H1 (cell line): ENCODE data around the gene NRXN3. TPM values are rescaled to one million over a fixed set of nuclear protein-coding genes. Genes with fewer than 3 reads are reported as not detected.

Source experiments
- CTCF ChIA-PET: fragments of 300-600 bp; sonication (Branson Sonifier 250); formaldehyde crosslinking; loops from one replicate; lab custom pipeline; 2021; ENCODE audit not compliant: partially characterized antibody; lab: Charles Lee
- POLR2A ChIA-PET: fragments of 300-600 bp; sonication (Branson Sonifier 250); formaldehyde crosslinking; loops from one replicate; lab custom pipeline; 2021; ENCODE audit warnings: inconsistent platforms; ENCODE audit not compliant: partially characterized antibody; lab: Charles Lee
- DNase-seq, 2 experiments: peaks; one replicate each; pipeline versions ENCODE4 v3.0.0 to v3.0.0-alpha.2; 2010 to 2022; ENCODE audit warnings: low spot score in 2 of 2, low read depth in 1 of 2, mixed read lengths in 1 of 2
- FAIRE-seq: peaks from 2 replicates; lab custom pipeline; 2011; peaks lifted over from hg19 to GRCh38; lab: Jason Lieb, UNC
- H2AFZ ChIP-seq: 2 replicates; pipeline ENCODE4 v1.8.1; 2012; ENCODE audit warnings: low read length, inconsistent platforms
- H2AK5ac ChIP-seq: 2 replicates; pipeline ENCODE4 v1.6.1; 2013; ENCODE audit warnings: low read depth, low read length
- H2BK120ac ChIP-seq: replicated peaks from 2 replicates; pipeline ENCODE3; 2013; ENCODE audit warnings: low read depth, low read length, inconsistent platforms
- H2BK12ac ChIP-seq: 2 replicates; pipeline ENCODE4 v1.6.1; 2013; ENCODE audit warnings: low read depth, low read length
- H2BK15ac ChIP-seq: 2 replicates; pipeline ENCODE4 v1.6.1; 2013; ENCODE audit warnings: low read length
- H2BK20ac ChIP-seq: 2 replicates; pipeline ENCODE4 v1.6.1; 2013; ENCODE audit warnings: low read length
- H2BK5ac ChIP-seq: 2 replicates; pipeline ENCODE4 v1.6.1; 2013; ENCODE audit warnings: low read depth, low read length
- H3K14ac ChIP-seq: 2 replicates; pipeline ENCODE4 v1.6.1; 2013; ENCODE audit warnings: inconsistent platforms; ENCODE audit not compliant: insufficient read length
- H3K18ac ChIP-seq: 2 replicates; pipeline ENCODE4 v1.6.1; 2013; ENCODE audit warnings: low read length; ENCODE audit errors: extremely low read depth
- H3K23ac ChIP-seq: 2 replicates; pipeline ENCODE4 v1.6.1; 2013; ENCODE audit warnings: inconsistent platforms; ENCODE audit not compliant: insufficient read length
- H3K23me2 ChIP-seq: 2 replicates; pipeline ENCODE4 v1.6.1; 2013; ENCODE audit warnings: low read depth, low read length
- H3K27ac ChIP-seq: 2 replicates; pipeline ENCODE4 v1.6.1; 2011; ENCODE audit warnings: low read depth, low read length, inconsistent platforms
- H3K27me3 ChIP-seq, 4 experiments: replicated peaks in 1 of 4; 1 replicate in 1 of 4; 2 replicates in 3 of 4; pipeline versions ENCODE4 v1.6.1 to v1.8.1; 2011 to 2013; ENCODE audit warnings: low read length in 3 of 4, mild to moderate bottlenecking in 3 of 4, inconsistent platforms in 2 of 4, mixed read lengths in 2 of 4, moderate library complexity in 1 of 4; ENCODE audit not compliant: control insufficient read depth in 3 of 4, insufficient read depth in 3 of 4; ENCODE audit errors: extremely low read depth in 1 of 4
- H3K36me3 ChIP-seq, 4 experiments: 2 replicates each; pipeline versions ENCODE4 v1.6.1 to v1.8.1; 2011 to 2013; ENCODE audit warnings: mild to moderate bottlenecking in 4 of 4, low read length in 3 of 4, moderate library complexity in 2 of 4, control low read depth in 1 of 4, inconsistent platforms in 1 of 4; ENCODE audit not compliant: insufficient read depth in 4 of 4, control insufficient read depth in 2 of 4
- H3K4ac ChIP-seq: replicated peaks from 2 replicates; pipeline ENCODE3; 2013; ENCODE audit warnings: low read length, low read depth, mixed read lengths, inconsistent platforms; ENCODE audit not compliant: insufficient read length
- H3K4me1 ChIP-seq, 4 experiments: replicated peaks in 1 of 4; 1 replicate in 1 of 4; 2 replicates in 3 of 4; pipeline versions ENCODE4 v1.6.1 to v1.8.1; 2011 to 2013; ENCODE audit warnings: low read length in 3 of 4, inconsistent platforms in 2 of 4, mixed read lengths in 1 of 4; ENCODE audit not compliant: insufficient read depth in 4 of 4, control insufficient read depth in 3 of 4
- H3K4me2 ChIP-seq, 2 experiments: 2 replicates each; pipeline versions ENCODE4 v1.6.1 to v1.8.1; 2011 to 2013; ENCODE audit warnings: low read depth in 2 of 2, low read length in 2 of 2, control low read depth in 1 of 2, inconsistent platforms in 1 of 2, mild to moderate bottlenecking in 1 of 2; ENCODE audit not compliant: insufficient read depth in 1 of 2
- H3K4me3 ChIP-seq, 4 experiments: fragments of 200-600, 300-600 bp in 1 of 4; sonication (generic), shearing (Covaris generic), sonication (Bioruptor Twin) in 1 of 4; 2 replicates each; pipeline versions ENCODE4 v1.5.1 to v1.8.1; 2011 to 2016; ENCODE audit warnings: low read length in 4 of 4, low read depth in 3 of 4, control low read depth in 2 of 4, inconsistent platforms in 2 of 4, mild to moderate bottlenecking in 2 of 4, mixed read lengths in 1 of 4, moderate library complexity in 1 of 4; ENCODE audit not compliant: insufficient read depth in 2 of 4; ENCODE audit errors: extremely low read depth in 1 of 4
- H3K56ac ChIP-seq: replicated peaks from 2 replicates; pipeline ENCODE3; 2013; ENCODE audit warnings: low read depth, mild to moderate bottlenecking, mixed read lengths, low read length, inconsistent platforms; ENCODE audit not compliant: insufficient read length
- H3K79me1 ChIP-seq: 2 replicates; pipeline ENCODE4 v1.6.1; 2013; ENCODE audit warnings: low read depth, low read length, control low read depth
- H3K79me2 ChIP-seq, 2 experiments: 2 replicates each; pipeline versions ENCODE4 v1.6.1 to v1.8.1; 2012 to 2013; ENCODE audit warnings: low read length in 2 of 2, mild to moderate bottlenecking in 2 of 2, inconsistent platforms in 1 of 2; ENCODE audit not compliant: insufficient read depth in 2 of 2, control insufficient read depth in 1 of 2
- H3K9ac ChIP-seq, 4 experiments: replicated peaks in 1 of 4; 1 replicate in 1 of 4; 2 replicates in 3 of 4; pipeline versions ENCODE4 v1.6.1 to v1.8.1; 2011 to 2013; ENCODE audit warnings: low read depth in 3 of 4, low read length in 3 of 4, control low read depth in 2 of 4, mild to moderate bottlenecking in 2 of 4, moderate library complexity in 2 of 4, inconsistent platforms in 1 of 4; ENCODE audit errors: extremely low read depth in 1 of 4
- H3K9me3 ChIP-seq, 2 experiments: 2 replicates each; pipeline versions ENCODE4 v1.6.1 to v1.8.1; 2012 to 2013; ENCODE audit warnings: mild to moderate bottlenecking in 2 of 2, moderate library complexity in 2 of 2, control low read depth in 1 of 2, inconsistent platforms in 1 of 2, low read depth in 1 of 2, low read length in 1 of 2, mixed read lengths in 1 of 2; ENCODE audit not compliant: insufficient read depth in 2 of 2
- H4K20me1 ChIP-seq, 2 experiments: replicated peaks in 1 of 2; 2 replicates each; pipeline versions ENCODE3 to v1.8.1; 2011 to 2013; ENCODE audit warnings: inconsistent platforms in 2 of 2, low read length in 2 of 2, mild to moderate bottlenecking in 1 of 2; ENCODE audit not compliant: insufficient read depth in 2 of 2, control insufficient read depth in 1 of 2
- H4K5ac ChIP-seq: 2 replicates; pipeline ENCODE4 v1.6.1; 2013; ENCODE audit warnings: low read length, low read depth, mixed read lengths, inconsistent platforms; ENCODE audit not compliant: insufficient read length
- H4K8ac ChIP-seq: 2 replicates; pipeline ENCODE4 v1.8.0; 2013; ENCODE audit warnings: mild to moderate bottlenecking, moderate library complexity, low read length, inconsistent platforms; ENCODE audit not compliant: insufficient read depth; ENCODE audit errors: extremely low read depth
- H4K91ac ChIP-seq: replicated peaks from 2 replicates; pipeline ENCODE3; 2013; ENCODE audit warnings: low read length, mixed read lengths, inconsistent platforms; ENCODE audit not compliant: insufficient read length
- ASH2L ChIP-seq: fragments of 200-600, 300-600 bp; sonication (generic); IDR thresholded peaks from one replicate; pipeline ENCODE4 v1.7.1; 2017; ENCODE audit warnings: low read length
- GTF2F1 ChIP-seq: IDR thresholded peaks from 2 replicates; pipeline ENCODE4 v1.6.1; 2012; ENCODE audit warnings: low read depth, low read length, improper control_type of control experiment, borderline replicate concordance
- JUN ChIP-seq: IDR thresholded peaks from 2 replicates; pipeline ENCODE4 v1.6.1; 2011; ENCODE audit warnings: low read depth, mild to moderate bottlenecking, improper control_type of control experiment, low read length
- KDM5A ChIP-seq: fragments of 200-600 bp; IDR thresholded peaks from 2 replicates; pipeline ENCODE4 v1.7.1; 2012; ENCODE audit warnings: mild to moderate bottlenecking, low read length, inconsistent platforms, mixed read lengths
- PHF8 ChIP-seq: fragments of 200-600 bp; sonication (generic); conservative IDR thresholded peaks from 2 replicates; pipeline ENCODE4 v1.7.1; 2012; ENCODE audit warnings: low read depth, mild to moderate bottlenecking, inconsistent platforms, low read length, moderate library complexity
- POU5F1 ChIP-seq: IDR thresholded peaks from 2 replicates; pipeline ENCODE4 v1.6.1; 2011; ENCODE audit warnings: low read depth, mild to moderate bottlenecking, low read length, moderate library complexity
- SIN3A ChIP-seq, 2 experiments: IDR thresholded peaks in 1 of 2; conservative IDR thresholded peaks in 1 of 2; 2 replicates each; pipeline ENCODE4 v1.6.1; 2011 to 2012; ENCODE audit warnings: low read length in 2 of 2, improper control_type of control experiment in 1 of 2, low read depth in 1 of 2, mild to moderate bottlenecking in 1 of 2
- TAF7 ChIP-seq: optimal IDR thresholded peaks from 2 replicates; pipeline ENCODE3; 2011; ENCODE audit warnings: low read depth, mild to moderate bottlenecking, inconsistent platforms, low read length, moderate library complexity, borderline replicate concordance
- ZNF274 ChIP-seq: IDR thresholded peaks from 2 replicates; pipeline ENCODE4 v1.7.0; 2012; ENCODE audit warnings: low read length, borderline replicate concordance; ENCODE audit errors: extremely low read depth
- WGBS, 2 experiments: shearing (Covaris generic) in 1 of 2; methylation state at CpG; one replicate each; pipeline versions ENCODE4 v1.1.6 to v1.1.7; 2013 to 2015; ENCODE audit warnings: low lambda C conversion rate in 2 of 2, mixed read lengths in 2 of 2, inconsistent platforms in 1 of 2, low coverage in 1 of 2, missing lambda C conversion rate in 1 of 2; ENCODE audit not compliant: insufficient replicate concordance in 2 of 2, insufficient coverage in 1 of 2, insufficient read length in 1 of 2; ENCODE audit errors: extremely low coverage in 1 of 2, missing lambda C conversion rate in 1 of 2; 5-methylcytosine and 5-hydroxymethylcytosine counted together
- polyA plus RNA-seq, 7 experiments: library from polyadenylated mRNA; depleted of rRNA in 3 of 7; stranded (reverse) in 5 of 7; unstranded in 2 of 7; fragments of >200 nt in 5 of 7; fragments of 200-250 nt in 2 of 7; gene quantifications; 1 replicate in 5 of 7; 2 replicates in 1 of 7; 4 replicates in 1 of 7; pipeline versions ENCODE4 v1.2.1 to v1.2.3, GENCODE V29; 2011 to 2013; ENCODE audit warnings: missing spikeins in 2 of 7, mixed read lengths in 2 of 7
- total RNA-seq: library from RNA; stranded (reverse); fragmentation: NEBNext Ultra II Directional; extraction: Animal tissue kit (Norgen Biotek cat#: 25700); gene quantifications from 2 replicates; pipeline ENCODE4 v1.2.1, GENCODE V29; 2021
- TF ChIP-seq, protein P1 (sequence below): IDR thresholded peaks from 2 replicates; pipeline ENCODE4 v1.6.1; 2012; ENCODE audit warnings: low read length, inconsistent platforms
- TF ChIP-seq, protein P2 (sequence below): IDR thresholded peaks from 2 replicates; pipeline ENCODE4 v1.6.1; 2011; ENCODE audit warnings: low read length, improper control_type of control experiment

The NRXN3 gene
- total and polyA plus RNA-seq, 2 of the 8 experiments (the other 6 are each of a cell fraction or from before 2014, with no cell fraction given), result 2.6 to 4.1 TPM

DNA sequence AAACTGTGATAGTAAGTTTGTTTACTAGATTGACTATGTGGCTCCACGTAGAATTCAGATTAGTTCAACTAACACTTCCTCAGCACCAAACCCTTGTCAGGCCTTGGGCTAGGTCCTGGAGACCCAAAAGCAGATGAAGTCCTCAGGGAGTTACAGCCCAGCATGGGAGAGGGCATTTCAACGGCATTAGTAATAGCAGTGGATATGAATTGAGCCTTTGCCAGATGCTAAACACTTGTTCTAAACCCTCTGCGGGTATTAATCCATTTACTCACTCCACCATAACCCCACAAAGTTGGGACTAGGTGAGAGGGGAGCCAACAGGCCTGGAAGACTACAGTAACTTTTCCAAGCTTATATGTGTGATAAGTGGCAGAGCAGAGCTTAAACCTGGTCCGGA, 1326.5 kb downstream of the NRXN3 start:
- H3K23me2 ChIP-seq, result no peaks in the 10 kb centered on the region
- H4K8ac ChIP-seq, result no peak overlapping the region
- H3K27me3 ChIP-seq, result no peaks in the 10 kb centered on the region
- POLR2A ChIA-PET, result no interaction called here
- no peak overlapping the region for H3K27ac ChIP-seq
- no peak overlapping the region for H3K4ac ChIP-seq
- 93% methylated on average over 4 of the region's 4 CpGs; no CpG with 5 or more reads in 1 of the 2 experiments for WGBS, 2 experiments
- no peaks in the 10 kb centered on the region for H3K79me2 ChIP-seq
- DNase-seq (no peak), FAIRE-seq (no peak)
- CTCF ChIA-PET, result interaction anchor here (0.5 to 1.2 kb wide), 3 partner anchors 10 to 115 kb away, joined by 3 read pairs; no protein-coding TSS in a partner anchor
- H3K4me3 ChIP-seq, result no peak overlapping the region
- H4K91ac ChIP-seq, result no peak overlapping the region
- no peak overlapping the region for H3K14ac ChIP-seq
- no peak overlapping the region for H3K56ac ChIP-seq
- H2BK12ac ChIP-seq, result no peak overlapping the region
- TF ChIP-seq, protein P1, sequence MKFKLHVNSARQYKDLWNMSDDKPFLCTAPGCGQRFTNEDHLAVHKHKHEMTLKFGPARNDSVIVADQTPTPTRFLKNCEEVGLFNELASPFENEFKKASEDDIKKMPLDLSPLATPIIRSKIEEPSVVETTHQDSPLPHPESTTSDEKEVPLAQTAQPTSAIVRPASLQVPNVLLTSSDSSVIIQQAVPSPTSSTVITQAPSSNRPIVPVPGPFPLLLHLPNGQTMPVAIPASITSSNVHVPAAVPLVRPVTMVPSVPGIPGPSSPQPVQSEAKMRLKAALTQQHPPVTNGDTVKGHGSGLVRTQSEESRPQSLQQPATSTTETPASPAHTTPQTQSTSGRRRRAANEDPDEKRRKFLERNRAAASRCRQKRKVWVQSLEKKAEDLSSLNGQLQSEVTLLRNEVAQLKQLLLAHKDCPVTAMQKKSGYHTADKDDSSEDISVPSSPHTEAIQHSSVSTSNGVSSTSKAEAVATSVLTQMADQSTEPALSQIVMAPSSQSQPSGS, result no peak
- TF ChIP-seq ZNF274 (no peak), GTF2F1 (no peak), POU5F1 (no peak), JUN (no peak), SIN3A (conservative IDR thresholded peaks at IDR 0.05 in 1 of 2, IDR thresholded peaks at IDR 0.05 in 1 of 2; ENCODE audit: low read depth in 1 of 2, low read length in 2 of 2) (no peak), TAF7 (no peak), ASH2L (no peak), PHF8 (no peak), KDM5A (no peak)
- TF ChIP-seq, protein P2, sequence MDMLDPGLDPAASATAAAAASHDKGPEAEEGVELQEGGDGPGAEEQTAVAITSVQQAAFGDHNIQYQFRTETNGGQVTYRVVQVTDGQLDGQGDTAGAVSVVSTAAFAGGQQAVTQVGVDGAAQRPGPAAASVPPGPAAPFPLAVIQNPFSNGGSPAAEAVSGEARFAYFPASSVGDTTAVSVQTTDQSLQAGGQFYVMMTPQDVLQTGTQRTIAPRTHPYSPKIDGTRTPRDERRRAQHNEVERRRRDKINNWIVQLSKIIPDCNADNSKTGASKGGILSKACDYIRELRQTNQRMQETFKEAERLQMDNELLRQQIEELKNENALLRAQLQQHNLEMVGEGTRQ, result no peak
- no peak overlapping the region for H3K18ac ChIP-seq
- no peak overlapping the region for H2AK5ac ChIP-seq
- no peak overlapping the region for H3K4me2 ChIP-seq
- H3K4me1 ChIP-seq, result no peaks in the 10 kb centered on the region
- no peaks in the 10 kb centered on the region for H3K9me3 ChIP-seq
- no peak overlapping the region for H2BK20ac ChIP-seq
- H2BK120ac ChIP-seq, result no peak overlapping the region
- H3K23ac ChIP-seq, result no peak overlapping the region
- no peaks in the 10 kb centered on the region for H3K79me1 ChIP-seq
- no peak overlapping the region for H2BK15ac ChIP-seq
- H2AFZ ChIP-seq, result no peak overlapping the region
- H3K36me3 ChIP-seq, result no peaks in the 10 kb centered on the region
- no peak overlapping the region for H2BK5ac ChIP-seq
- no peaks in the 10 kb centered on the region for H4K20me1 ChIP-seq
- no peak overlapping the region for H4K5ac ChIP-seq
- H3K9ac ChIP-seq, result no peak overlapping the region
